GM18907 (cell line): ENCODE measurements around the gene KLC4.

Source experiments
- ATAC-seq: cut with Tn5 transposase; IDR thresholded peaks from one replicate; pipeline ENCODE4 v1.9.1; 2021; ENCODE audit warnings: mild to moderate bottlenecking, moderate library complexity; ENCODE audit not compliant: unreplicated experiment

Gene KLC4

DNA sequence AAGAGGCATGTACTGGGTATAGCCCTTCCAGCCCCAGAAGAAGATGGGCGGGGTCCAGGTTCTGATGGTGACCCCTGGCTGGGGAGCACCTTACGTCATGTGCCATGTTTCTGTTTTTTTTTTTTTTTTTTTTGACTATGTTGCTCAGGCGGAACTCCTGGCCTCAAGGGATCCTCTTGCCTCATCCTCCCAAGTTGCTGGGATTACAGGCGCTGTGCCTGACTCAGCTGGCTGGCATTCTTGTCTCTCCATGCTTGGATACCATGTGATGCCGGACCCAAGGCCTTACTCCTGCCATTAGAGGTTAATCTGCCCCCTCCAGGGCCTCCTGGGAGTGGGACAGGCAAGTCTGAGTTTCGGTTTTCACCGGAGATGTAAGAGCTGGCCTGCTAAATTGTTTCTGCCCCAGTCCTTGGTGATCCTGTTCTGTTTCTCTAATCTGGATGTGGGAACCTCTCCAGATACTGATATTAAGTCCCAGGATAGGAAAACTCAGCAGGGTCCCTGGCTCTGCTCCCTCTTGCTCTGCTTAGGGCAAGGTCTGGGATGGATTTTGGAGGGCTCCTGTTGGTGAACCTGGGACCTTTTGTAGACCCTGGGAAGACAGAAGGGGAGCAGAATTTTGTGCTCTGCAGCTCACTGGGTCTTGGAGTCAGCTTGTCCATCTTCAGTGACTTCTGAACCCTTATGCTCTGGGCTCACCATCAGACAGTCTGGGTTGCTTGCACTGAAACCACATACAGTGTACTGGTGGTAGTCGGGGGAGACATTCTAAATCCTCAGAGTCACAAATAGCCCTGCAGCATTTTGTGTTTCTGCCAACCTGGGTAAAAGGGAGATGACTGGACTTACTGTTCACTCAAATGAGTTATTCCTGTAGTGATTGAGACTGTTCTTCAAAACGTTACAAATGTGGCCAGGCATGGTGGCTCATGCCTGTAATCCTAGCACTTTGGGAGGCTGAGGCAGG is 61.8 kb downstream of the KLC4 start:
- no peak for ATAC-seq

DNA sequence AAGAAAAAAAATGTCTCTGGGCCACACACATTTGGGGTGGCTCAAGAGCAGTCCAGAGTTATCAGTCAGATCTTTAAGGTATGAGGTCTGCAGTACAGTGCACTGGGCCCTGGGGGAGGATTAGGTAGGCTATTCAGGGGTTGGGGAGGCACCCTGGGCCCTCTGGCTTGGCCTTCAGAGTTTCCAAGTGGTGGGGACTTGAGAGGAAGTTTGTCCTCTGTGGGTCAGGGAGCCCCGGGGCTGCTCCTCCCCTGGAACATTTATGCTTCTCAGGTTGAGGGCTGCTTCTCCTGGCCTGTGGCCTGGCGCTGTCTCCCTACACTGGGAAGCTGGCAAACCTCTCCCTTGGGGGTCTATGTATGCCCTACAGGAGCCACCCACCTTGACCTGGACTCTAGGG is 62.7 kb downstream of the KLC4 start:
- no peak for ATAC-seq

DNA sequence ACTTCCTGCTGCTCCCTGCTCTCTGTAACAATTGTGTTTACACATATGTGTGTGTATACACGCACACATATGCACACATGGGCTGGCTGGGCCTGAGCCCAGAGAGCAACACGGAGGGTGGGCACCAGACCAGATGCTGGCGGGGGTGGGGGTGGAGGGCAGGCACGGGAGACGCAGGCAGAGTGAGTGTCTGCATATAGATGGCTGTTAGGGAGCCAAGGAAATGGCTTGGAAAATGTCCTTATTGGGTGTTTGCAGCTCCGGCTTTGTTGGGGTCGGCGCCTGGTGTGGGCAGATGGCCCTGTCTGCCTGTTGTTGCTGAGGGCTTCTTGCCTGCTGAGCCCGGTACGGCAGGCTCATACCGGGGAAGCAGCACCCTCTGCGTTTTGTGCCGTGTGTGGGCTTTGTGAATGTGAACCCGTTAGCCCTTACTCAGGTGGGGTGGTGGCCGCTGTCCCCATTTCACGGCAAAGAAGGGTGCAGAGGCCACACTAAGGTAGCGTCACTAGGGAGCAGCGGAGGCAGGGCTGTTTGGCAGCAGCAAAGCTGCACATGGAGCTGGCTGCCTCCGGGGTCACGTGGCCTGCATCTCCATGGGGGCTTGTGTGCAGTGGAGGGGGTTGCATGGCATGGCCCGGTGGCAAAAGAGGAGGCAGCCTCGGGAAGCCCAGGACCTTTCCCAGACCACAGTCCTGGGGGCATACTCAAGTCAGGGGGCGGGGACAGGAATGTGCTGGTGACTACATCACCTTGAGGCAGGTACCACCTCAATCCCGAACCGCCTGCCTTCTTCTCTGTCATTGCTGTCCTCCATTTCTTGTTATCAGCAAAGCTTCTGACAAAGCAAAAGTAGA is 64.3 kb downstream of the KLC4 start:
- ATAC-seq = no peak

DNA sequence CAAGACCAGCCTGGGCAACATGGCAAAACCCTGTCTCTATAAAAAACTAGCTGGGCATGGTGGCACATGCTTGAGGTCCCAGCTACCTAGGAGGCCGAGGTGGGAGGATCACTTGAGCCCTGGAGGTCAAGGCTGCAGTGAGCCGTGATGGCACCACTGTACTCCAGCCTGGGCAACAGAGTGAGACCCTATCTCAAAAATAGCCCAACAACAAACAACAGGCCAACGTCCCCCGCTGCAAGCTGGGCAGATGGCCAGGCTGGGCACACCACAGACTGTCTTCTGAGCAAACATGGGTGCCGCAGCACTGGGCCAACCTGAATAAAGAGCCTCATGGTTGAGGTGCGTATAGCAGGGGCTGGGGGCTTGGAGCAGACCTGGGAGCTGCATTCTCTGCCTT is 65.0 kb downstream of the KLC4 start:
- ATAC-seq = no peak
